Mucosa of rectum (tissue), 2 donors: Measurements from ENCODE around the gene TEAD3.

Source experiments
- H3K27ac ChIP-seq, 2 donors: one replicate each; pipeline ENCODE4 v1.7.0; 2013; ENCODE audit warnings: inconsistent platforms in 2 of 2, low read depth in 2 of 2, low read length in 2 of 2
- H3K27me3 ChIP-seq, 2 donors: one replicate each; pipeline ENCODE4 v1.7.0; 2013; ENCODE audit warnings: low read length in 2 of 2; ENCODE audit not compliant: control insufficient read depth in 2 of 2, insufficient read depth in 2 of 2
- H3K36me3 ChIP-seq, 2 donors: one replicate each; pipeline ENCODE4 v1.7.0; 2013; ENCODE audit warnings: low read length in 2 of 2; ENCODE audit not compliant: control insufficient read depth in 2 of 2, insufficient read depth in 2 of 2
- H3K4me1 ChIP-seq, 2 donors: one replicate each; pipeline ENCODE4 v1.7.0; 2013; ENCODE audit warnings: low read length in 2 of 2, mild to moderate bottlenecking in 1 of 2; ENCODE audit not compliant: control insufficient read depth in 2 of 2, insufficient read depth in 2 of 2
- H3K4me3 ChIP-seq, 2 donors: one replicate each; pipeline ENCODE4 v1.7.0; 2013; ENCODE audit warnings: low read length in 2 of 2
- H3K9ac ChIP-seq, 2 donors: one replicate each; pipeline ENCODE4 v1.7.0; 2013; ENCODE audit warnings: low read length in 2 of 2, low read depth in 1 of 2, mild to moderate bottlenecking in 1 of 2
- H3K9me3 ChIP-seq, 2 donors: one replicate each; pipeline ENCODE4 v1.7.0; 2013; ENCODE audit warnings: low read length in 2 of 2; ENCODE audit not compliant: control insufficient read depth in 2 of 2
- donor health status: healthy.
- donor health status: Normal muscosa, but diverticular disease.

TEAD3 gene

DNA sequence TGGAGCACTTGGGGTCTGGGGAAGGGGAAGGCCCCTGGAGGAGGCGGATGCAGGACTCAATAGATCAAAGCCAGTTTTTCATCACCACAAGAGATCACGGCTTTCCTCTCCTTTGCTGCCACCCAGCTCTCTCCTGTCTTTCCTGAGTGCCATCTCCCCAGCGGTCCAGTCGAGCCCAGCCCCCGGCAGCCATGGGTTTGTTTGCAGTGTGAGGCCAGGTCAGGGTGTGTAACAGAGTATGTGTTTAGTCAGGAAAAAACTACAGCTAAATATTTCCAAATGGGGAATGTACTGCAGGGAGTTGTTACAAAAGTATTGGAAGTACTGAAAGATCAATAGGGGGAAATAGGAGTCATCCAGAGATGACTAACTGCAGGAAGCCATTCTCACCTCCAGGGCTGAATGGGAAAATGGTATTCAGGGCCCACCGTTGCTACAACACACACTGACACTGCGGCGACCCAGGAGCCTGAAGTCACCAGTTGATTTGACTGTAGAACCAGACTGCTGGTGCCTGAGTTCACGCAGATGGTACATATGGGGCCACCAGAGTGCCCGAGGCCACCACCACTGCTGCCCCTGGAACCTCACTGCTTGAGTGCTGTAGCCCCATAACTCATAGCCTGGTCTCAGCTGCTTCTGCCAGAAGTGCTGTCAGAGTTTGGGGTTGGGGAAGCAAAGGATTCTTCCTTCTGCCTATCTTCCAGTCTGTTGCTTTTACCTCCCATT, 68.3 kb downstream of the TEAD3 start:
- Histone ChIP-seq H3K4me3 (no peak overlapping the region), H3K4me1 (peaks cover 4 to 7% of the 10 kb centered on the region in 2 donors), H3K9me3 (peaks cover 0 to 3% of the 10 kb centered on the region in 2 donors), H3K27ac (no peak overlapping the region), H3K27me3 (no peaks in the 10 kb centered on the region), H3K9ac (no peak overlapping the region), H3K36me3 (peaks cover 20 to 25% of the 10 kb centered on the region in 2 donors)

DNA sequence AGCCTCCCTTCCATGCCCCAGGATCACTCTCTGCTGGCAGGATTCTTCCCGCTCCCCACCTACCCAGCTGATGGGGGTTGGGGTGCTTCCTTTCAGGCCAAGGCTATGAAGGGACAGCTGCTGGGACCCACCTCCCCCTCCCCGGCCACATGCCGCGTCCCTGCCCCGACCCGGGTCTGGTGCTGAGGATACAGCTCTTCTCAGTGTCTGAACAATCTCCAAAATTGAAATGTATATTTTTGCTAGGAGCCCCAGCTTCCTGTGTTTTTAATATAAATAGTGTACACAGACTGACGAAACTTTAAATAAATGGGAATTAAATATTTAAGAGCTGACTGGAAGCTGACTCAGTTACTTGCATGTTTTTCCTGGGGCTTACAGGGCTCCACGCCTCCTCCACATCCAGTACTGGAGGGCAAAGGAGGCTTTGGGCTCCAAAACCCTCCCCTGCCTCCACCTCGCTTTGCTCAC, 69.0 kb downstream of the TEAD3 start:
- peaks cover 21 to 25% of the 10 kb centered on the region in 2 donors for H3K36me3 ChIP-seq

DNA sequence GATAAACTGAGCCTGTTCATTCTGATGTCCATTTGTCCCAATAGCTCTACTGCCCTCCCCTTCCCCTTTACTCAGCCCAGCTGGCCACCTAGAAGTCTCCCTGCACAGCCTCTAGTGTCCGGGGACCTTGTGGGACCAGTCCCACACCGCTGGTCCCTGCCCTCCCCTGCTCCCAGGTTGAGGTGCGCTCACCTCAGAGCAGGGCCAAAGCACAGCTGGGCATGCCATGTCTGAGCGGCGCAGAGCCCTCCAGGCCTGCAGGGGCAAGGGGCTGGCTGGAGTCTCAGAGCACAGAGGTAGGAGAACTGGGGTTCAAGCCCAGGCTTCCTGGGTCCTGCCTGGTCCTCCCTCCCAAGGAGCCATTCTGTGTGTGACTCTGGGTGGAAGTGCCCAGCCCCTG, 69.4 kb downstream of the TEAD3 start:
- no peaks in the 10 kb centered on the region for H3K27me3 ChIP-seq
- no peak overlapping the region for H3K27ac ChIP-seq
- peaks cover 4 to 6% of the 10 kb centered on the region in 2 donors for H3K4me1 ChIP-seq
- peaks cover 23 to 27% of the 10 kb centered on the region in 2 donors for H3K36me3 ChIP-seq
- peaks cover 0 to 3% of the 10 kb centered on the region in 2 donors for H3K9me3 ChIP-seq
- H3K4me3 ChIP-seq = no peak overlapping the region
- no peak overlapping the region for H3K9ac ChIP-seq

More for the DNA sequence above, 69.0 kb downstream of the TEAD3 start:
- Histone ChIP-seq H3K4me3 (no peak overlapping the region), H3K27me3 (no peaks in the 10 kb centered on the region), H3K27ac (no peak overlapping the region), H3K4me1 (peaks cover 4 to 7% of the 10 kb centered on the region in 2 donors), H3K9ac (no peak overlapping the region), H3K9me3 (peaks cover 0 to 3% of the 10 kb centered on the region in 2 donors)

DNA sequence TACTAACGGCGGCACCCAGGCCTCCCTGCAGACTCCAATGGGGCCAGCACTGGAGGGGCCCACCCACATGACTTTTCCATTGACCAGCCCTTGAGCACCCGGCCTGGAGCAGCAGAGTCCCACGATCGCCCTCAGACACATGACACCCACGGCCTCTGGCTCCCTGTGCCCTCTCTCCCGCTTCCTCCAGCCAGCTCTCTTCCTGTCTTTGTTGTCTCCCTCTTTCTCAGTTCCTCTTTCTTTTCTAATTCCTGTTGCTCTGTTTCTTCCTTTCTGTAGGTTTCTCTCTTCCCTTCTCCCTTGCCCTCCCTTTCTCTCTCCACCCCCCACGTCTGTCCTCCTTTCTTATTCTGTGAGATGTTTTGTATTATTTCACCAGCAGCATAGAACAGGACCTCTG, 70.8 kb downstream of the TEAD3 start:
- Histone ChIP-seq H3K4me3 (no peak overlapping the region), H3K27ac (no peak overlapping the region), H3K4me1 (no peaks in the 10 kb centered on the region), H3K36me3 (peaks cover 32 to 37% of the 10 kb centered on the region in 2 donors), H3K9ac (no peak overlapping the region), H3K27me3 (no peaks in the 10 kb centered on the region), H3K9me3 (peaks cover 0 to 3% of the 10 kb centered on the region in 2 donors)

DNA sequence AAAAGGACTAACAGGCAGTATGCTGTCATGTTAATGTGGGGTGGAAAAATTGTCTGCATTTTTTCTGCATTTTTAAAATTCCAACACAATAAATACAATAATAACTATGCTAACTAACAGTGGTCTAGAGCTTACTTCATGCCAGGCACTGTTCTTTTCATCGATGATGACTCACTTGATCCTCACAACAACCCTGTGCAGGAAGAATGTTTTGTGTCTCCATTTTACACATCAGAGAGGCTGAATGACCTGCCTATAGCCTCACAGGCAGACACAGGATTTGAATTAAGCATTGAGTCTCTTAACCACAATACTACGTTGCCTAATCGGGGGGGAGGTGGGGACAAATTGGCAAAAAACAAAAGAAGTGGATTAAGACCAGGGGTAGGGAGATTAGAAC, 71.6 kb downstream of the TEAD3 start:
- H3K4me3 ChIP-seq = no peak overlapping the region
- H3K4me1 ChIP-seq = no peaks in the 10 kb centered on the region
- peaks cover 0 to 3% of the 10 kb centered on the region in 2 donors for H3K9me3 ChIP-seq
- no peak overlapping the region for H3K27ac ChIP-seq
- no peak overlapping the region for H3K9ac ChIP-seq
- H3K27me3 ChIP-seq = no peaks in the 10 kb centered on the region
- H3K36me3 ChIP-seq = peaks cover 33 to 37% of the 10 kb centered on the region in 2 donors
